HG03558 (cell line): ENCODE measurements around the gene CLPSL2.

Experiments used
- ATAC-seq: cut with Tn5 transposase; IDR thresholded peaks from one replicate; pipeline ENCODE4 v1.9.1; 2021; ENCODE audit warnings: moderate number of reproducible peaks; ENCODE audit not compliant: unreplicated experiment; ENCODE audit errors: extremely low read depth

Gene CLPSL2

GRCh38 chr6:35784200-35784599 is 7.8 kb downstream of the CLPSL2 start:
- ATAC-seq: no peak

GRCh38 chr6:35786272-35786671 is 9.9 kb downstream of the CLPSL2 start:
- no peak for ATAC-seq

DNA sequence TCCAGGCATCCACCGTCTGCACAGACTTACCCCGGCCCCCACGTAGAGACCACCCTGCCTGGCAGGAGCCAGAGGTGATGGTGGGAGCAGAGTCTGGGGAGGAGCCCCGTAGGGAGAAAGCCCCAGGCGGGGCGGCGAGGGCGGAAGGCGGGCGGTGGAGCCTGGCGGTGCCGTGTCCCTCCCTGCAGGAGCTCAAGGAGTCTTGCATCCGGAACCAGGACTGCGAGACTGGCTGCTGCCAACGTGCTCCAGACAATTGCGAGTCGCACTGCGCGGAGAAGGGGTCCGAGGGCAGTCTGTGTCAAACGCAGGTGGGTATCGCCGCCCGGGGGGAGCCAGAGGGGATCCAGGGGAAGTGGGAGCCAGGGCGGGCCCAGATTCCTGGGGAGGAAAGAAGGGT is 10.4 kb downstream of the CLPSL2 start:
- no peak for ATAC-seq

- no peak for ATAC-seq
These were observed 11.1 kb downstream of the CLPSL2 start for GRCh38 chr6:35787266-35788218.

DNA sequence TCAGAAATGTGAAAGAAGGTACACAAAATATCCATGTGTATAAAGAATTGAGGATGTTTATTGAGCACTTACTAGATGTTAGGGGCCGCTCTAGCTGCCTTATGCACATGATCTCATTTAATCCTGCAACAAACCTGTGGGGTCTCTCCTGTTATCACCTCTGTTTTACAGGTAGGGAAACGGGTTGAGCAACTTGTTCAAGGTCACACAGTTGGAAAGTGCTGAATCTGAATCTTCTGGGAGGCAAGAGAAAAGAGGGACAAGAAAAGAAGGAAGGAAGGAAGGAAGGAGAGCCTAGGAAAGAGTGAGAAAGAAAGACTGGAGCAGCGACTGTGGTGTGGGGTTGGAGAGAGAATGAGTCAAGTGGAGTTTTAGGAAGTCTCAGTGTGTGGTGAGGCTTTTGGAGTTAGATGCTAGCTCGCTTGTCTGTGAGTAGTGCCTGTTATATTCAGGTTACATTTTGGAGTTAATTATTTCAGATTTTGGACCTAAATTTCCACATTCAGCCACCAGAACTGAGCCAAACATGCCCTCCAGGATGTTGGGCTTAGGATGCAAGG is 12.1 kb downstream of the CLPSL2 start:
- no peak for ATAC-seq

DNA sequence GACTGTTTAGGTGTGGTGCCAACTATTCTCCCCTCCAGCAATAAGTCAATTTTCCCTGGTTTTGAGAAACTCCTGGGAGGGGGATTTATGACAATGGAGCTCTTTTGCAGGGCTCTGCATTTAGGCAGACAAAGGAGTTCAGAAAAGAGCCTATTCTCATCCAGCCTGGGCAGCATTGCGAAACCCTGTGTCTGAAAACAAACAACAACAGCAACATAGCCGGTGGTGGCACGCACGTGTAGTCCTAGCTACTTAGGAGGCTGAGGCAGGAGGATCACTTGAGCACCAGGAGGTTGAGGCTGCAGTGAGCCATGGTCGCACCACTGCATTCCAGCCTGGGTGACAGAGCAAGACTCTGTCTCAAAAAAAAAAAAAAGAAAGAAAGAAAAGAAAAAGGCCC is 14.3 kb downstream of the CLPSL2 start:
- no peak for ATAC-seq

DNA sequence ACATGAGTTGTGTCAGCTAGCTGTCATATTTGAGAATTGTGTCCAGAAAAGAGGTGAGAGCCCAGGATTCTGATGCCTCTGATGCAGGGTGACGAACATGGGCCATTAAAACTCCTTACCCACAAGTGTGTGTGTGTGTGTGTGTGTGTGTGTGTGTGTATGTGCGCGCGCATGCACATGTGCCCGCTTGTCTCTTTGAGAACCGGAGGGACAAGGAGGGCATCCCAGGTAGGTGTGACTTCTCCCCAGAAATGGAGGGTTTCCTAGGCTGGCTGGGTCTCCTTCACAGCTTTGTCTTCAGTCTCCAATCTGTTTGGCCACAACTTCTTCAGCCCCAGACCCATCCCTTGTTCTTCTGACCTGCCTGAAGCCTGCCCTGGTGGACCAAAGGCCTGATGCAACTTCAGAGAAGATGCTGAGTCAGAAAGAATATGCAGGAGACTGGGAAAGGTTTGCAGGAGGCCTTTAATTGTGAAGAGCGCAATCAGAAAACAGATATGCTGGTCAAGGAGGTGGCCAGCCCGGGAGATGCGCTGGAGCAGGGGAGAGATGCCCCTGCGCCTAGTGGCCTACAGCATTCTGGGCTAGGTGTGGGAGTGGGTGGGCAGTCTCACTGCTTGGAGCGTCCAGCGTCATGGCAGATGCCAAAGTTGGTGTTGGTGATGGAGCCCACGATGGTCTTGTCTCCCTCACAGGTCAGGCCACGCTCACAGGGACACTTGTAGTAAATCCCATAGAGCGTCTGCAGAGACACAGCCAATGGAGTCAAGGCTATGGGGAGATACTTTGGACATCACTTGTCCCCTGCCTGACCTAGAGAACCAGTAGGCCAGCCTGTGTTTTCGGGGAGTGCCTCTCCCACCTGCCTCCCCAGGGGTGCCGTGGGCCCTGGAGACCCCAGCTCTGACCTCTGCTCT is 18.4 kb downstream of the CLPSL2 start:
- no peak for ATAC-seq

GRCh38 chr6:35795453-35796071 is 19.2 kb downstream of the CLPSL2 start:
- no peak for ATAC-seq

DNA sequence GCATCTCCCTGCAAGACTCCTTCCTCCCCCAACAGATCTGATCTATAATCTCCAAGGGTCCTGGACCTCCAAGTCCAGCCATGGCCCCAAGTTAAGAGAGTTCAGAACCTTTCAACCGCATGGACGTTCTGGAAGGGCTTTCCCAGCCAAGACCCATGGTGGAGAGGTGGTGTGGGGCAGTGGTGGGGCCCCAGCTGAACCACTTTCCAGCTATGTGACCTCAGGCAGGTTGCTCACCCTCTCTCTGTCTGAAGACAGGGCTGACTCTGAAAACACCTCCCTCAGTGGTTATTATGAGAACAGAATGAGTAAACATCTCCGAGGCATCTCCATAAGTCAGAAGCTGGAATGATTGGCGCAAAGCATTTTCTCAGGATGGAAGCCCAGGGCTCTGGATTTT is 19.8 kb downstream of the CLPSL2 start:
- ATAC-seq: no peak

GRCh38 chr6:35797837-35798526 is 21.6 kb downstream of the CLPSL2 start:
- ATAC-seq: no peak

GRCh38 chr6:35798706-35799105 is 22.3 kb downstream of the CLPSL2 start:
- no peak for ATAC-seq

DNA sequence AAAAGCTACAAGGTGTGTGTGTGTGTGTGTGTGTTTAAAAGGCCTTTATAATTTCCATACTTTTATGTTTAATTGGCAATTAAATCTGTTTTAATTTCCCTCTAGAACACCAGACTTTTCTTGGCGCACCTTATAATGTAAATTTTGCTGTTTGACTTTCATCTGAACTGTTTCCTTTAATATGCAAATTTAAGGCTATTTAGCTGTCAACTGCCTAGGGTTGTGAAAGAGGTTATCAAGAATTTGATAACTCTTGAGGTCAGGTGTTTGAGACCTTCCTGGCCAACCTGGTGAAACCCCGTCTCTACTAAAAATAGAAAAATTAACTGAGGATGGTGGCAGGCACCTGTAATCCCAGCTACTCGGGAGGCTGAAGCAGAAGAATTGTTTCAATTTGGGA is 24.8 kb downstream of the CLPSL2 start:
- no peak for ATAC-seq

DNA sequence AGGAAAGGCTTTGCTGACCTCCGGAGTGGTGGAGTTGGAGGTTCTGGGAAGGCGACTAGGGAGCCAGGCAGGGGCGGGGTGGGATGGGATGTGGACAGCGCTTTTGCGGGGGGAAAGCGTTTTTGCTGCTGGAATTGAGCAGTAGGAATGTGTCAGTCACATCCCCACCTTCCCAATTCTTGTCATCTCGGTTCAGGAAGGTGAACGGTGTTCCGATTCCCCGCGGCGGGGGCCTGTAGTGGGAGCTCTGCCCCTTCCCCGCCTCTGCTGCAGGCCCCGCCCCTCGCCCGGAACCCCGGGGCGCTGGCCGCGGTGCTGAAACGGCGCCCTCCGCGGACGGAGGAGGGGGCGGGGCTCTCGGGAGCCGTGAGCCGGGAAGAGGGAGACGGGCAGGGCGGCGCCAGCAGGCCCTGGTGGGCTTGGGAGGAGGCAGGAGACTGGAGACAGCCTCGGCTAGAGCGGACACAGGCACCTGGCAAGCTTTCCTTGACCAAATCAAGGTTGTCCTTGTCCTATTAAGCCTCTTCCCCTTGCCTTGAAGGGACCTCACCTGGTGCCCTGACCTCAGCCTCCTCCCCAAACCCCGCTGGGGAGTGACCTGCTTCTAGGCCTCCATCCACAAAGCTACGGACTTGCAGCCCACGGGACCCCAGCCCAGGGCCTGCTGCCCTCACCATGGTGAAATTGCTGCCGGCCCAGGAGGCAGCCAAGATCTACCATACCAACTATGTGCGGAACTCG is 28.8 kb downstream of the CLPSL2 start, which contains the start of gene LHFPL5:
Gene LHFPL5 (plus strand): TSS at position 357 of the 741 bp plus-strand sequence. CDS start 319 bp downstream, at position 676.
- ATAC-seq: no peak

GRCh38 chr6:35808688-35809087 is 32.3 kb downstream of the CLPSL2 start:
- no peak for ATAC-seq

DNA sequence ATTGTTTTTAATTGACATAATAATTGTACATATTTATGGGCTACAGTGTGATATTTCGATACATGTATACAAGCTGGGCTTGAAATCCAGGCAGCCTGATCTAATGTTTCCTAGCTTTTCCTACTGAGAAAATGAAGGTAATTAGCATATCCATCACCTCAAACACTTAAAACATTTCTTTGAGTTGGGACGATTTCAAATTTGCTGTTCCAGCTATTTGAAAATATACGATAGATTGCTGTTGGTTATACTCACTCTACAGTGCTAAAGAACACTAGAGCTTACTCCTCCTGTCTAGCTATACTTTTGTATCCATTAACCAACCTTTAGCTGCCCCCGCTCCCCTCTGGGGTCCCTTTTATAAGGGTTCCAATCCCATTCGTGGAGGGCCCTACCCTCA is 33.4 kb downstream of the CLPSL2 start:
- no peak for ATAC-seq

- no peak for ATAC-seq
These were observed 34.7 kb downstream of the CLPSL2 start for GRCh38 chr6:35810971-35811698.

DNA sequence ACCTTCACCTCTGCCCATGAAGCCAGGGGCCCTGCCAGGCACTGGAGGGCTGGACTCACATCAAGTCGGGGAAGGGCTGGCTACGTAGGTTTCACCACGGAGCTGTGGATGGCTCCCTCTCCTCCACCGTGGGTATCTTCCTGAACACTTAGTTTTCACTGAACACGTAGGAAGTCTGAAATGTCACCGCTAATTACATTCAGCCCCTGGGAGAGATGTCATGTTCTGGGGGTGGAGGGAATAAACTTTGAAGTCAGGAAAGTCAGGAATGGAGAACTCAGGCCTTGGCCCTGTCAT is 35.2 kb downstream of the CLPSL2 start:
- ATAC-seq: no peak

DNA sequence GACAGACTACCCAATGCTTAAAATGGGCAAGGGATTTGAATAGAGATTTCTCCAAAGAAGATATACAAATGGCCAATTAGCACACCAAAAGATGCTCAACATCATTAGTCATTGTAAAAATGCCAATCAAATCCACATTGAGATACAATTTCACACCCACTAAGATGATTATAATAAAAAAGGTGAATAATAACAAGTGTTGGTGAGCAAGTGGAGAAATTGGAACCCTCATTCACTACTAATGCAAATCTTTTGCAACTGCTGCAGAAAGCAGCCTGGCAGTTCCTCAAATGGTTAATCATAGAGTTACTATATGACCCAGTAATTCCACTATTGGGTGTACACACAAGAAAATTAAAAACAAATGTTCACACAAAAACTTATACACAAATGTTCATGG is 41.1 kb downstream of the CLPSL2 start:
- ATAC-seq: no peak

GRCh38 chr6:35823601-35824000 is 47.2 kb downstream of the CLPSL2 start:
- no peak for ATAC-seq
